ENCODE data around the gene RERE.
"Not testable (repeated sequence)": the region's sequence is repeated elsewhere in the genome, so short reads cannot be mapped to it uniquely, and the experiment has no call there.

Gene RERE

DNA sequence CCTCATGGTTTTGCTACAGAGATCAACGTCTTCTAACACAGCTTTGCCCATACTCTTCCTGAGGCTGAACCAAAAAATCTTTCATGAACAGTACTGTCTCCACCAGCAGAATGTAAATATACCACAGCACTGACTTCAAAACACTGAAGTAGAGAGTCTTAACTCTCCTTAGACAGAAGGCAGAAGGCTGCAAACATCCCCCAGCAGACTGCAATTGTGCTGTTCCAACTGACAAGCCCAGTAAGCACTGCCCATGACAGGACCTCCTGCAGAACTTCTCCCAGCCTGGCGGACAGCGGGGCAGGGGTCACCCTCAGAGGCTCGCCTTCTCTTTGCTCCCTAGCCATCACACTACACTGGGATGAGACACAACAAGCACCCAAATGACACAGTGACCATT is 218.7 kb downstream of the RERE start:
- DNase-seq: no peak

DNA sequence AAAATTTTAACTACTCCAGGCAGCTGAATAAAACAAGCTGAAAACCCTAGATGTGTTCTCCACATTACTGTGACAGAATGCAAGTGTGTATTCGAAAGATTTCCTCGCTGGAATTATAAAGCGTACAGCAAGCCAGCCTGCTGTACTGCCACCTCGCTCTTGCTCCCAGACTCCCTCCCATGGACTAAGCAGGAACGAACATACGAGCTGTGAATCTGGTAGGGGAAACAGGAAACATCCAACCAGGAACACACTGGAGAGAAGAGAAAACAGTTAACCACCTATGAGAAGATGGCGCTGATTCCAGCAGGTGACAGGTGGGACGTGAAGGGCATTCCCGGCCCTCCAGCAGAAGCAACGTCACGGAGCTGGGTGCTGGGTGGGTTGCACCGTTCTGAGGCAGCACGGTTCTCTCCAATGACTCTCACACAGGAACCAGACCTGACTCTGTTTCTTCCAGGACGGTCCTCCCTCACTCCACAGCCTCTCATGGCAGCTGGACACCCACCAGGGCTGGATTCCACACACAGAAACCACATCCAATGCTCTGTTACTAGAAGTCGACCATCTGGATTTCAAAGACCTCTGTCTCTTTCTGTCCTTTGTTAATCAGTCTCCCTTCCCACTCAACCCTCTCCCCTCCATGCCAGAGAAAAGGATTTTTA is 219.2 kb downstream of the RERE start:
- no peak for DNase-seq

DNA sequence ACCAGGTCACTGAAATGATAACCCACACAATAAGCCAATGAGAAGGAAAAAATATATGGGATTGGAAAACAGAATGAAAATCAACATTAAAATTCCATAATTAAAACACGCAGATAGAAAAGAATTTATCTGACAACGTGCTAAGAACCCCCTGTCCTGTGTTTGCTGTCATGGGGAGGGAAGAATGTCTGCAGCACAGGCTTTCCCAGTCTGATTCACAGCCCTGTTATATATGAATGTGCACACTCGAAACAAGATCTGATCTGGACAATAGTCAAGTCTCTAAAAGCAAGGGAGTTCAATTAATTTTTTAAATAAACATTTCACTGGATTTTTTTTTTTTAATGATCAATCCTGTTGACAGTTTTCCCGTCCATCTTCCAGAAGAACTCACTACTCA is 220.0 kb downstream of the RERE start:
- DNase-seq: no peak

DNA sequence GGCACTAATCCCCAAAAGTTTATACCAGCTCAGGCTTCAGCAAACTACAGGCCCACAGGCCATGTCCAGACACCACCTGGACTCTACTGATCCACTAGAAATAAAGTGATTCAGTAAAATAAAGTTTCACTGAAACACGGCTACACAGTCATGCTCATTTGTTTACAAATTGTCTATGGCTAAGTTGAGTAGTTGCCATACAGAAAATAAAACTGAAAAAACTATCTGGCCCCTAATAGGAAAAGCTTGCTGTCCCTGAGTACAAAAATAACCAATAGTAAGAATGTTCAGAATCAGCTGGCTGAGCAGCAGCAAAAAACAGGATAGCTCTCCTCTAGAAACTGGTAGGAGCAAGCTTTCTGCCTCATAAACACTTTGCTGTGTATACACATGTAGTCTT is 221.5 kb downstream of the RERE start:
- no peak for DNase-seq

DNA sequence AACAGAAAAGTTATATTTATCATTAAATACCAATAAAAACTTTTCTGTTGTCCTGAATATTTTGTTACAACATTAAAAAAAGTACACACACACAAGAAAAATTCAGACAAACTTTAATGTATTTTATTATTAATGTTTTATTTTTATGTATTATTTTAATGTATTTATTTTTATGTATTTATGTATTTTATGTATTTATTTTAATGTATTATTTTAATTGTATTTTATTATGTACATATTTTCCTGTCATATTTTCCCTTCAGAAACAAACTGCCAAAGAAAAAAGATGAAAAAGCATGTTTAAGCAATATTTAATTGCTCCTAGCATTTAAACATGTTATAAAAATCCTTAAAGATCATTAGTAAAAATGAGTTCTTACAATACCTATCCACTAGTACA is 222.1 kb downstream of the RERE start:
- DNase-seq: no peak

DNA sequence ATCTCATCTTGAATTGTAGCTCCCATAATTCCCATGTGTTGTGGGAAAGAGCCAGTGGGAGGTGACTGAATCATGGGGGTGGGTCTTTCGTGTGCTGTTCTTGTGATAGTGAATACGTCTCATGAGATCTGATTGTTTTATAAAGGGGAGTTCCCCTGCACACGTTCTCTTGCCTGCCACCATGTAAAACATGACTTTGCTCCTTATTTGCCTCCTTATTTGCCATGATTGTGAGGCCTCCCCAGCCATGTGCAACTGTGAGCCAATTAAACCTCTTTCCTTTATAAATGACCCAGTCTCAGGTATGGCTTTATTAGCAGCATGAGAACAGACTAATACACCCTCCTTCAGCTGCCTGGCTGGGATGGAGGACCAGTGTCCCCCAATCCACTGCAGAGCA is 224.1 kb downstream of the RERE start:
- DNase-seq: not testable (repeated sequence)

DNA sequence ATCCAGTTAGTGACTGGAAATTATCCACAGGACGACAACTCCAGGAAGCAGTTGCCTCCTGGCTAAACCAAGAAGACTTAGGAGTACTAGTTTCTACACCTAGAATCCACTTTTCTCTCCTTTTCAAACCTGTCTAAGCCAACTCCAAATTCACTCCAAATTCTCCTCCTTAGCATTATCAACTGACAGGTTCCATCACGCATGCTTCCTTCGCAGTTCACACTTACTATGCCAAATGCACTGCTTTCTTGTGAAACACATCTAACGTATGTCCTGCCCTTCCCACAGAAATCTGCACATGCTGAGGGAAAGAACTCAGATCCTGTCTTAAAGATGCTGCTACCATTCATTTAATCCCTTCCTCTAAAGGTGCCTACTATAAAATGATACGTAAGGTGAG is 225.9 kb downstream of the RERE start:
- DNase-seq: no peak

DNA sequence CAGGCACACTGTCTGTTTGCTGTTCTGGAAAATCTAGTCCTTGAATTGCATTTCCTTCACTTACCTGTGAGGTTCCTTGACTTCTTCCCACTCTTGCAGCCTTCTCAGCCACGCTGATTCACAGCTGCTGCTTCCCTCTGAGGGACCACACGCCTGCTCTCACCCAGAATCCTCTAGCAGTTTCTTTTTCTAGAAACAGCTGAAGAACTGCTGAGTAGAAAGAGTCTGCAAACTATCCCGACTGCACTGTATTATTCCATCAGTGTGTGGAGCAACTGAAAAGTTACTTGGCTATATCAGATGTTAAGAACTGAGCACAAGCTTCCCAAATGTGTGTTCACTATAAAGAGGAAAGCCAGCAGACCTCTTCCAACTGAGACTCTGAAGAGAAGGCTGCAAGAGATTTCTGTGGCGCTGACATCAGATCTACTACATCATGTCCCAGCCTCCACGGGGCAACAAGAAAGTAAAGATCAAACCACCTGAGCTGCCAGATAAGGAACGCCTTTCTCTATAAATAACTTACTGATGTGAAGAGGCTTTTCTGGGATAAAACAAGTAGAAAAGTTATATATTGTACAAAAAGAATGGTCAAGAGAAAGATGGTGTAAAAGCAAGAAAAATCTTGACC is 226.6 kb downstream of the RERE start:
- DNase-seq: no peak

DNA sequence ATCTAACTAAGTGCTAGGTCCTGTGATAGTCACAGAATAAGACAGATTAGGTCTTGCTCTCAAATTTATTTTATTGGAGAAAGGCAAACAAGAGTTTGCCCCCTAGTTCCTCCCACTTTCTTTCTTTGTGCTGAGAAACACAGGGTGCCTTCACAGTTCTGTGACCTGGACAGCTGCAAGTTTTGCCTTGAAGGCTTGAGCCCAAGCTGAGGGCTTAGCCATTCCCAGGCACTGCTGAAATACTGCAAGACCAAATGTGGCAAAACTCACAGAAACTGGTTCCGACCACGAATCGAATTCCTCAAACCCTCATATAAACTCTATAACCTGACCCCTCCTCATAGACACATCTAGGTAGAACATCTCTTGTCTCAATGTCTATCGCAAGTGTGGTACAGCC is 227.9 kb downstream of the RERE start:
- DNase-seq: no peak

DNA sequence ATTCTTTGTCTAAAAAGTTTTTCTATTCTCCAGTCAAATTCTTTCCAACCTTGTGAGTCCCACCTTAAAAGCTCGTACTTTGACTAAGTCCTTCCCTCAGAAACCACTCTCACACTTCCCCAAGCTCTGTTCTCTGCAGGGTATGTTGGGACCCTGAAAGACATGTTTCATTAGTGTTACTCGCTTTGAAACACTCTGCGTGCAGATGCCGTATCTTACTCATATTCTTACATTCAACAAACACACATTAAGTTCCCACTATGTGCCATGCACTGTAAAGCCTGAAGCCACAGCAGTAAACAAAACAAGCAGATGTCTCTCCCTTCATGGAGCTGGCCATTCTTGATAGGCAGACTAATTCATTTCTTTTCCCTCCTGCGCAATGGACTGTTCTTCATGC is 229.7 kb downstream of the RERE start:
- no peak for DNase-seq

DNA sequence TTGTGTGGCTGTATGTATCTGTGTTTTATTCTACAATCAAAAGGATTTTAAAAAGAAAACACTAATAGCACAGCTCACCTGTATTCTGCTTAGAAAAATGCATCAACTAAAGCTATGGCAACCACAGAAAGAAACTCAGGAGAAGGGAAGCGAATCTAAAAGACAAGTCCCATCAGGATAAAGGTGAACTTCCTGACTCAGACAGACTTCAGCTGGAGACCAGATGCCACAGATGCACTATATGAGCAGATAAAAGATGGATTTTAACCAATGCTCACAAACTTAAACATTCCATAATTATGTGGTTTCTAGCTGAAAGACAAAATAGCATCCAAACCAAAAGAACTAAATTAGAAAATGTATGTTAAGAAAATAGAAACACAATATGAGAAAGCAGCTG is 231.0 kb downstream of the RERE start:
- no peak for DNase-seq

DNA sequence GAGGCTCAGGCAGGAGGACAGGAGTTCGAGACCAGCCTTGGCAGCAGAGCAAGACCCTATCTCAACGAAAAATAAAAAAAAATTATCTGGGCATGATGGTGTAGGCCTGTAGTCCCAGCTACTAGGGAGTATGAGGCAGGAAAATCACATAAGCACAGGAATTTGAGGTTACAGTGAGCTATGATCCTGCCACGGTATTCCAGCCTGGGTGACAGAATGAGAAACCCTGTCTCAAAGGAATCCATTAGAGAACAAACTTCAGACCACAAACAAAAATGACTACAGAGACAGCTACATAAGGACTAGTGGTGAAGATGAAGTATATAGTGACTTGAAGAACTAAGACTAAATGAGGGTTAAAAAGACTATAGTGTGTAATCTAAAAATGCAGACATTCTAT is 233.1 kb downstream of the RERE start:
- no peak for DNase-seq

DNA sequence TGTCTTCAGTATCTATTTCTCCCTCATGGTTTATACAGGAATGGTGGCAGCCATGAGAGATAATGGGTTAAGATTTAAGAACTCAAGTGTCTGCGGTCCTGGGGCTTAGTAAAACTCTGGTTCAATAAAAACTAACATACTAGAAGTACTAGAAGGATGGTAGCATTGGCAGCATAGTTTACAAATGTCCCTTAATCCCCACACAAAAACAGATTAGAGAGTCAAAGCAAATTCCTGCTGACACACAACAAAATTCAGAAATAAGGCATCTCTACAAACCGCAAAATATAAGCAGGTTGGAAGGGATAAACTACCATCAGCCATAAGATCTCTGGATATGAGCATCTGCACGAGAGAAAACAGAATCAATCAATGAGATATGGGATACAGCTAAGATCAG is 234.4 kb downstream of the RERE start:
- no peak for DNase-seq

DNA sequence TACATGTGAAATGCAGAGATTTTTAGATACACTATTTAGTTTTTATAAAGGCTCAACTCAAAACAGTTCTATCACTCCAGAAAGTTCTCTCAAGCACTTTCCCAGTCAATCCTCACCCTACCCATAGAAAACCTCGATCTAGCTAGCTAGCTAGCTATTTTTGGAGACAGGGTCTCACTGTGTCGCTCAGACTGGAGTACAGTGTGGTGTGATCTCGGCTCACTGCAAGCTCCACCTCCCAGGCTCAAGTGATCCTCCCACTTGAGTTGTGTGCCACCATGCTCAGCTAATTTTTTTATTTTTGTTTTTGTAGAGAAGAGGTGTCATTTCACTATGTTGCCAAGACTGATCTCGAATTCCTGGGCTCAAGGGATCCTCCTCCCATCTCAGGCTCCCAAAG is 236.9 kb downstream of the RERE start:
- no peak for DNase-seq

DNA sequence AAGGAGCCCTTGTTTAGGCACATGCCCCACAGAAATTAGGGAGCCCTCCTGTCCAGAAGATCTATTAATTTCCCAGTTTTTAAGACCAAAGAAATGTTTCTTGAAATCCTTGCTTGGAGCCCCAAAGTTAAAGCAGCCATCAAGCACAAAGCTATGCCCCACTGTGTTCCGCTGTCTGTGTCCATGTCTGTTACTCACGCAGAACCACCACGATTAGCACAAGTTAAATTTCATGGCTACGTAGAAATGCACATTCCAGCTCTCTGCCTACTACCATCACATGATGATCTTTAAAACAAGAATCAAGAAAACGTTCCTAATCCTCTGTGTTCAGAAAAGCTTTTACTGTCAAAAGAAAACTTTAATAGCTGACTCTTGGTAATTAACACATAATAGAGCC is 238.5 kb downstream of the RERE start:
- DNase-seq: no peak

DNA sequence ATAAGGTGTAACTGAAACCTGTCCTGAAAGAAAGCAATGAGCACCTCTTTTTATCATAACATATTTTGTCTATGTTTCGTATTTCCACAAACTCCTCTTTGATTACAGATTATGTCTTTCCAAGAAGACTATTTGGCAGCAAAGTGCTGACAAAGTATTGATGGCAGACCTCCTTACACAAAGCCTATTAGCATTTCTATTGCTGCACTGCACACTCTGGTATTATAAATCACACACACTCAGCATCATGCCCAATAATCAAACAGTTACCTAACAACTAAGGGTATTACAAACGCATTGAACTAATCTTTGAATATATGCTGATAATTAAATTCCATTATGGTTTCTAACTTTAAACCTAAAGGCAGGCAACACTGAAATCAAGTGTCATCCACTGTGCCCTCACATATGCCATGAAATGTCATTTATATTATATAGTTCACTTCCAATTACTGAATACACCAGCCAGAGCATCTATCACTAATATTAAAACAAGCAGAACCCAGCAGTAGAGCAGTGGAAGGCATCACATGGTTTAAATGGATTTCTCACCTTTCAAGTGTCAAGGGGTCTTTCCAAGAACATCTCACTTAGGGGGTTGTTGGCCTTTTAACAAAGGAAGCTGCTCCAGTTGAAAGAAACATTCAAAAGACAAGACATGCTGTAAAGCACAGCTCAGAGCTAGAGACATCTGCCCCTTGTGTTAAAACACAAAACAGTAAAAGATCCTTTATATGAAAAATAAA is 239.1 kb downstream of the RERE start:
- DNase-seq: no peak

DNA sequence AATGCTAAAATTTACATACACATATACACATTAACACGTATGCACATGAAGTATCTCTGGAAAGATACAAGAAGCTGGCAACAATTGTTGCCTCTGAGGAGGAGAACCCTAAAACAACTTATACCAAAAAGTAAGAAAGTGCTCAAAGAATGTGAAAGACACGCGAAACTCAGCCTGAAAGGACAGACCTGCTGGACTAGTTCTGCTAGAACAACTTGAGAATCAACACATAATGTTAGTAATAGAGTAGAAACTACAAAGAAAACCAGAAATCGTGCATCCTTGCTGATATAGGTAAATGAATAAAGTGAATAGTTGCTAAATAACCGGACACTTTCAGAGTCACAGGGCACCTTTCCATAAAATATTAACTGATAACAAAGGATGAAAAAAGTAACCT is 242.5 kb downstream of the RERE start:
- DNase-seq: no peak

DNA sequence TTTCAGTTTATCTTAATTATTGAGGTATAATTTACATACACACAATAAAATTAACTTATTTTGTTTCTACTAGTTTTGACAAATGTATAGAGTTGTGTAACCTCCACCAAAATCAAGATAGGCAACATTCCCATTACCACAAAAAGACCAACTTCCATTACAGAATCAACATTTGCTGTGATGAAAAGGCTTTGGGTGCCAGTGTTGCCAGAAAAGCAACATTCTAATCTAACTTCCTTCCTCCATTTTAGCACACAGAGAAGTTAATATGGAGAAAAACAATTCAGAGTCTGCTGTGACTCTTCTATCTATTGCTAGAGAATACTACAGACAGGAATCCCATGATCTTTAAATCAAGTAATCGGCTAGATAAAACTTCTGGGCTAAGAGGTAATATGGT is 245.3 kb downstream of the RERE start:
- DNase-seq: no peak

DNA sequence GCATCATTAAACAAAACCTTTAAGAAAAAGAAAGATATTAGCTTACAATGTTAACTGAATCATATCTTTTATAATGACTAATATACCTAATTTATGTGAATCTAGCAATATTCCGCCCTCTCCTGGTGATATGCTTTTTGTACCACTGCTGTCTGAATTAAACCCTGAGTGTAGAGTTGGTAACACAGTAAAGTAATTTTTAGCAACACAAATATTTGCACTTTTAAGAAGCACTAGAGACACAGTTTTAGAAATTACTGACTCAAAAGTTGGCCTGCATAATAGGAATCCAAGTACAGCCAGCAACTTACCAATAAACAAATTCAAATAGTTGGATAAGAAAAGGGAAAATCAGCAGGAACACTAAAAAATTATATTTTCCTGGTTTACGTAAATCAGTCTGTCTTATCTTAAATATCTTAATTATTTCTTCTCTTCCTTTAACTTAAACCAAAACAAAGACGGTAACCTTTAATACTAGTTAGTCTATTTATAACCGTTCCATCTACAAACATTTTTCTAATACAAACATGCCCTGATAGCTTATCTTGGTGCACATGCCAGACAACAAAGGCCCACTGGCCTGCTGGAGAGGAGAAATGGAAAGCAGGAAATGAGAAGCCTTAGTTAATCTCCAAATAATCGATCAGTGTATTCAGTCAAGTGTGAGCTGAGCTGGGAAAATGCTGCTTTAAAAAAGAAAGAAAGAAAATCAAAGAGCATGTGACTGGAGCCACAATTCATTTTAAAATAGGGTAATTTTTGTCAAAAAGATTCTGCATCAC is 246.0 kb downstream of the RERE start:
- no peak for DNase-seq

DNA sequence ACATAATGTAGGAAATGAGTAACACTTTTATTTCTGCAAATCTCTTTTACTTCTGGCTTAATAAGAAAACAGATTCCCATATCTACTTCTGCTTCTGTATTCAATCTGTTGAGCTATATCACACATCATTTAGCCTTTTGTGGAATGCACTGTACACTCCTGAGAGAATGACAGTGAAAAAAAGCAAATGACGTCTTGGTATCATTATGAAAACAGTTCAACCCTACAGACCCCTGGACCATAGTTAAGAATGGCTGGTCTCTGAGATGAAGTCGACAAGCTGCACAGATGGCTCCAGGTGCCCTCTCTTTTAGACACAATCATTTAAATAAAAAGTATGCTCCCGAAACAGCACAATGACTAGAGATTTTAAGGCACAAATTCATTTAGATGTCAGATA is 247.0 kb downstream of the RERE start:
- no peak for DNase-seq

DNA sequence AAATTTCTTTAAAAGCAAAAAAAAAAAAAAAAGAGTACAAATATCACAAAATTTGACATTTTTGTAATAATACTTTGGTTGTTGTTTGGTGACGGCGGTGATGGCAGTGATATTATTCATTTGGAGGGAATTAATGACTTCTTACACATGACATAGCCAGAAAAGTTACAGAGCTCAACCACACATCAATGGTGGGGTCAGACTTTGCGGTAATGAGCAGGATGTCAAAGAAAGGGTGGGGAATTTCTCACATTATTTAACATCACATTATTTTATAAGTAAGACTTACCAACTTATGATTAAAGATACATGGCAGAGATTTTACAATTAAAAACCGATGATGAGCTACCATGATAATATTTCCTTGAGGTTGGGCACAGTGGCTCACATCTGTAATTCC is 248.2 kb downstream of the RERE start:
- DNase-seq: no peak

DNA sequence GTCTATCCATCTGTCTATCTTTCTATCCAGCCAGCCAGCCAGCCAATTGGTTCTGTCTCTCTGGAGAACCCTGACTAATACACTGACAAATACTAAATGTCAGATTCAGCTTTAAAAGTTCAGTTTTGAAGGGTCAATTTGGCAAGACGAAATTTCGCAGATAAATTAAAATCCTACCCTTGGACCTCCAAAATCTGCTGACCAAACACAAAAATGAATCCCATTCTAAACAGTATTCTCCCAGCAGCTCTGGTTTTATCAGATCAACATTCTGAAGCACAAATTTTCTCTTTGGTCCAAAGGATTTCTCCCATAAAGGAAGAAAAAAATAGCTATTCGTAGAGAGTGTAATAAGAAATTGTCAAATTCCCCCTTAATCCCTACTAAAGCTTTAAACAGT is 248.6 kb downstream of the RERE start:
- no peak for DNase-seq

DNA sequence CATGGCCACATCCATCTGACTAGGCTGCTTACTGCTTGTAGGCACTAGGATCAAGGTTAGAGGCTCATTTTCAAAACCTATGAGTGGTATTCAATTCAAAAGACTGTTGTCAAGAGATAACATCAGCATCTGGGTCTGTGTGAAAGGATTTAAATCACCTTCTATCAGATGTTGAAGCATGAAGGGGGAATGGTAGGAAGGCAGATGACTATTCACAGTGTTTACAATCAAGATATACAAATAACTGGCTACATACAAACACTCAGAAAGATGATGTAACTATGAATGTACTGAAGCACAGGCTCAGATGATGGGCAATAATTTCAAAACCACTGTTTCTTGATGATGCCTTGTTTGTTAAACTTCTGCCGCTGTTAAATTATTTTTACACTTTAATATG is 250.3 kb downstream of the RERE start:
- DNase-seq: no peak

DNA sequence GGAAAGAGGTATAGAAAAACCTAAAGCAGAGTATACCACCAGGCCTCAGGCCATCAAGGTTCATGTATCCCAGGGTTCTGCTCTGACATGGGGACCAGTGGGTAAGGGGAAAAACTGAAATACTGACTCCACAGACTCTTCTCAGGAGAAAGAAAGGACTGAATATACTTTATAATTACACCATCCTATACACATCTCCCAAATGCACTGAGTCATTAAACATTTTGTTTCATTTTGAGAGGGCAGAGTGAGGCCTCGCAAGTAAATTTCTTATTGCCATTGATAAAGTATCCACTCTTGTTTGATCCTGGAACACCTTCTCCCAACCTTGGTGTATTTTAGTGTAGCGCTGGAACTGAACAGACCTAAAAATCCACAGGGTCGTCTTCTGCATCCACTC is 251.6 kb downstream of the RERE start:
- no peak for DNase-seq
